HG02623 (cell line): Measurements from ENCODE around the gene USP31.
"Not testable (repeated sequence)": the region's sequence is repeated elsewhere in the genome, so short reads cannot be mapped to it uniquely, and the experiment has no call there.

Experiments
- ATAC-seq: cut with Tn5 transposase; IDR thresholded peaks from one replicate; pipeline ENCODE4 v1.9.1; 2021; ENCODE audit warnings: moderate library complexity; ENCODE audit not compliant: unreplicated experiment

Gene USP31

GRCh38 chr16:23160574-23160973, 11.3 kb upstream of the USP31 start:
- ATAC-seq: no peak

DNA sequence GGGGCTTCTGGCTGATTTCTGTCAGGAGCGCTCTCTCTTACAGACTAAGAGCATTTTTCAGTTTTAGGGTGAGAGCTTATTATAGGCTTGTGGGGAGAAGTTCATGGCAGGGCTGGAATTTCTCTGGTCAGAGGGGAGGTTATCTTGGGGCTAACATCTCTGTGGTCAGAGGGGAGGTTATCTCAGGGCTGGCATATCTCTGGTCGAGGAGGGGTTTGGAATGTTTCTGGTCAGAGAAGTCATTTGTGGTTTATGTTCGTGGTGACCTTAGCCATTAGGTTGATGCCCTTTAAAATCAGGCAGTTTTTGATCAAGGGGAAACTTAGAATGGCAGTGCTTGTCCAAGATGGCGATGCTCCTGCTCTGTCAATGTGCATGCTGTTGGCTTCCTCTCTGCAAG, 10.8 kb upstream of the USP31 start:
- ATAC-seq: no peak

DNA sequence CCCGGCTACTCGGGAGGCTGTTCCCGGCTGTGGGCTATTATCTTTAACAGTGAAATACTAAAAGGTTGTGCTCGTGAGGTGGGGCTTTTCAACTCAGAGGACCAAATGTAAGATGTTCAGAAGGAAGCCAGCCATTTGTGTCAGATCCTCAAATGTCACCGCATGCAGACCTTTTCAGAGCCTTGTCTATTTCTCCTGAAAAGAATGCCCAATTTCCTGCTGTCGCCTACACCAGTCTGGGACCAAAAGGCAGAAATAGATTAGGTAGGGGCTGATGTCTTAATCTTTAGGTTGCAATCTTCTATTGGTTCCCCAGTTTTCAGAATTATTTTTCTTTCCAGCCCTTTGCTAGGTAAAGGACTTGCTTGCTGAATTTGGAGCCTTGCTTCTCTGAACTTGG, 8.9 kb upstream of the USP31 start:
- ATAC-seq: no peak

- ATAC-seq: no peak
Observed at GRCh38 chr16:23156946-23157460, 7.8 kb upstream of the USP31 start.

DNA sequence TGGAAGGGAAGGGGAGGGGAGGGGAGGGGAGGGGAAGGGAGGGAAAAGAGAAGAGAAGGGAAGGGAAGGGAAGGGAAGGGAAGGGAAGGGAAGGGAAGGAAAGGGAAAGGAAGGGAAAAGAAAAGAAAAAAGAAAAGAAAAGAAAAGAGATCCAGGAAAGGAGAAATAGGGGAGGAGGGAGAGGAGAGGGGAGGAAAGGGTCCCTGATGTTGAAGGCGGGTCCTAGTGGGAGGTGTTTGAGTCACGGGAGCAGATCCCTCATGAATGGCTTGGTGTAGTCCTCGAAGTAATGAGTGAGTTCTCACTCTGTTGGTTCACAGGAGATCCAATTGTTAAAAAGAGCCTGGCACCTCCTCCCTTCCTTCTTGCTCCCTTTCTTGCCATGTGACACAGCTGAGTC, 6.9 kb upstream of the USP31 start:
- no peak for ATAC-seq

DNA sequence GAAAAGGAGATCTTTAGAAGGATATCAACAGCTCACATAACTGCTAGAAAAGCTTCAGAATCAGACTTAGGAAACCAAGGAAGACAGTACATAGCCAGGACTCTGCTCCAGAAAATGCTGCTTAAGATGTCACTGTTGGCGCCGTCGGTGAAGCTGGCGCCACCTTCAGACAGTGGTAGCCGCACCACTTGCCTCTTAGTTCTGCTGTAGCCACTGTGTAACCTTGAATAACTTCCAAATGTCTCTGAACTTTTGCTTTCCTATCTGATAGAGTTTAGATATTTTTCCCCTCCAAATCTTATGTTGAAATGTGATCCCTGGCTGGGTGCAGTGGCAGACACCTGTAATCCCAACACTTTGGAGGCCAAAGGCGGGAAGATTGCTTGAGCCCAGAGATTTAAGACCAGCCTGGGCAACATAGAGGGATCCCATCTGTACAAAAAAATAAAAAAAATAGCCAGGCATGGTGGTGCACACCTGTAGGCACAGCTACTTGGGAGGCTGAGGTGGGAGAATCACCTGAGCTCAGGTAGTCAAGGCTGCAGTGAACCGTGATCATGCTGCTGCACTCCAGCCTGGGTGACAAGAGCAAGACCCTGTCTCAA, 6.3 kb upstream of the USP31 start:
- no peak for ATAC-seq

DNA sequence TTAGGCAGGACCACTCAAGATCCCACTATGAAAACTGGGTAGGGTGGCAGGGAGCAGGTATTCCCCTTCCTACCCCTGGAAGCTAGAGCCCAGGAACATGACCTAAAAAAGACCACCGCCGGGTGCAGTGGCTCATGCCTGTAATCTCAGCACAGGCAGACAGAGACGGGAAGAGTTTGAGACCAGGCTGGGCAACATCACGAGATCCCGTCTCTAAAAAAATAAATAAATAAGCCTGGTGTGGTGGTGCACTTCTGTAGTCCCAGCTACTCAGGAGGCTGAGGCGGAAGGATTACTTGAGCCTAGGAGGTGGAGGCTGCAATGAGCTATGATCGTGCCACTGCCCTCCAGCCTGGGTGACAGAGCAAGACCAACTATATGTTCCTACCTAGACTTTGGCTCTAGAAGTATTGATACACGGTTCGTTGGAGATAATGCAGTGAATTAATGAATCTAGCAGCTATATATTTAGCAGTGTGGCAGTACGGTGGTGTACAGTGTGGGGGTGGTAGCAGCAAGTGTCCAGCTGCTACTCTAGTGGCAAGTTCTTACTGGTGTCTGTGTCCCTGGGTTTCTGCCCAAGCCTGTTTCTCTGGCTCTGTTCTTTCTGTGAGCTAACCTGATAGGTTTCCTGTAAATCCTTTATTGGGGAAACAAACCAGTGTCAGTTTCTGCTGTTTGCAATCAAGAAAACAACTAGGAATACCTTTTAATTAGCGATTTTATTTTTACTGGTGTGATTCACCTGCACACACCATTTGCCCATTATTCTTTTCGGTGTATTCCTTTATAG, 3.3 kb upstream of the USP31 start:
- ATAC-seq: no peak

- ATAC-seq: no peak
Observed at GRCh38 chr16:23149993-23150364, 727 bp upstream of the USP31 start.

GRCh38 chr16:23148513-23149266, 562 bp downstream of the USP31 start:
- peak; percentile 29 for ATAC-seq

DNA sequence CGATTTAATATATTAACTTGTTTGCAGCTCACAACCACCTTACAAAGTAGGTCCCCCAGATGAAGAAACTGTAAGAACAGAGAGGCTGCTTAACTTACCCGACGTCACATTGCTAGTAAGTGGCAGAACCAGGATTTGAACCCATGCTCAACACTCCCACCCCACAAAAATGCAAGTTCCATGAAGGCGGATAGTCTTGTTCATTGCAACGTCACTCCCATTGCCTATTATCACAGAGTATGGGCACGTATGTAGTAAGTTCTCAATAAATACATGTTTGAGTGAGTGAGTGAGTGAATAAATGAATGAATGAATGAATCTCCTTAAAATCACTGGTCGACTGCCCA, 1.1 kb downstream of the USP31 start:
- ATAC-seq: no peak

DNA sequence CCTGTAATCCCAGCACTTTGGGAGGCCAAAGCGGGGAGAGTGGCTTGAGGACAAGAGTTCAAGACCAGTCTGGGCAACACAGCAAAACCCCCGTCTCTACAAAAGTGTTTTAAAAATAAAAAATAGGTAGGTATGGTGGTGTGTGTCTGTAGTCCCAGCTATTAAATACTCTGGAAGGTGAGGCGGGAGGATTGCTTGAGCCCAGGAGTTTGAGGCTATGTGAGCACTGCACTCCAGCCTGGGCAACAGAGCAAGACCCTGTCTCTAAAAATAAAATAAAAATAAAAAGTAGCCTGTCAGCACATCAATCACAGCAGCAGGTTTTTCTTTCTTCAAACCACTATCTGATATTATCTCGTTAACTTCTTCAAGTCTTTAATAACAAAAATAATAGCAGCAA, 1.6 kb downstream of the USP31 start:
- no peak for ATAC-seq

DNA sequence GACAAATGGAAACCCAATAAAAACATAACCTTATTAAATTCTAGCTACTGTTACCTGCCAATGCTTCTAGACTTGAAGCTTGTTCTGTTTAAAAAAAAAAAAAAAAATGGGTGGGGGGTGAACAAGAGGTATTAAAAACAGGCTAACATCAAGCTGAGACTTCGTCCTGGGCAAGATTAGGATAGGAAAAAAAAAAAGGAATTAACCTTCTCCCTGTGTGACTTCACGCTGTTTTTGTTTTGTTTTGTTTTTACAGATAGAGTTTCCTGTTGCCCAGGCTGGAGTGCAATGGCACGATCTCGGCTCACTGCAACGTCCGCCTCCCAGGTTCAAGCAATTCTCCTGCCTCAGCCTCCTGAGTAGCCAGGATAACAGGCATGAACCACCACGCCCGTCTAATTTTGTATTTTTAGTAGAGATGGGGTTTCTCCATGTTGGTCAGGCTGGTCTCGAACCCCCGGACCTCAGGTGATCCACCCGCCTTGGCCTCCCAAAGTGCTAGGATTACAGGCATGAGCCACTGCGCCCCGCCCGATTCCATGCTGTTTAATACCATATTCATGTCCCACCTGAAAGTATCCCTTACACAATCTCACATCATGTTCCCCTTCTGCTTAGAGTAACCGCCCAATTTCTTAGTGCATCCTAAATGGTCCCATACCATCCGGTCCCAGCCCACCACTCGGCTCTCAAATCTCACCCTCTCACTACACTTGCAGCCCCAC, 2.2 kb downstream of the USP31 start:
- ATAC-seq: no peak

- ATAC-seq: no peak
Observed at GRCh38 chr16:23145608-23146007, 3.6 kb downstream of the USP31 start.

- ATAC-seq: no peak
Observed at GRCh38 chr16:23145186-23145585, 4.1 kb downstream of the USP31 start.

DNA sequence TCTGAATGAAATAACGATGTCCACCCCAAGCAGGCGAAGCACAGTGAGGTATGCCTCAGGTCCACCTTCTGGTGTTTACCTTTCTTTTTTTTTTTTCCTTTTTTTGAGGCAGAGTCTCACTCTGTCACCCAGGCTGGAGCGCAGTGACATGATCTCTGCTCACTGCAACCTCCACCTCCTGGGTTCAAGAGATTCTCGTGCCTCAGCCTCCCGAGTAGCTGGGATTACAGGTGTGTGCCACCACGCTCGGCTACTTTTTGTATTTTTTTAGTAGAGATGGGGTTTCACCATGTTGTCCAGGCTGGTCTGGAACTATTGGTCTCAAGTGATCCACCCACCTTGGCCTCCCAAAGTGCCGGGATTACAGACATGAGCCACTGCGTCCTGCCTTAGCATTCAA, 4.9 kb downstream of the USP31 start:
- not testable (repeated sequence) for ATAC-seq

DNA sequence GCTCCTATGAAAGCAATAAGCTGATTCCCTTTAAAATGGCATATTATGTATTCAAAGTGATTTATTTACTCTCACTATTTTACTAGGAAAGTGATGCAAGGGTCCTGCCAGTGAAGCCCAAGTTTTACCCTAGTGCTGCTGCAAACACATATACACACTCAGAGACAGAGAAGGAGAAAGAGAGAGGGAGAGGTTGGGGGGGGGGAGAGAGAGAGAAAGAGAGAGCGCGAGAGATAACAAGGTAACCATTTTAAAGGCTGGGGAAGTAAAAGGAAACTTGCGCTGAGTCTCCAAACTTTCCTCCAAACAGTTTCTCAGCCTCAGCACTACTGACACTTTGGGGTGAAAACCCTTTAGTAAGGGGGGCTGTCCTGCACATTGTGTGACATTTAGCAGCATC, 5.9 kb downstream of the USP31 start:
- no peak for ATAC-seq

- ATAC-seq: no peak
Observed at GRCh38 chr16:23141959-23142740, 7.1 kb downstream of the USP31 start.

GRCh38 chr16:23141500-23141899, 7.8 kb downstream of the USP31 start:
- no peak for ATAC-seq

- ATAC-seq: no peak
Observed at GRCh38 chr16:23141033-23141432, 8.2 kb downstream of the USP31 start.

DNA sequence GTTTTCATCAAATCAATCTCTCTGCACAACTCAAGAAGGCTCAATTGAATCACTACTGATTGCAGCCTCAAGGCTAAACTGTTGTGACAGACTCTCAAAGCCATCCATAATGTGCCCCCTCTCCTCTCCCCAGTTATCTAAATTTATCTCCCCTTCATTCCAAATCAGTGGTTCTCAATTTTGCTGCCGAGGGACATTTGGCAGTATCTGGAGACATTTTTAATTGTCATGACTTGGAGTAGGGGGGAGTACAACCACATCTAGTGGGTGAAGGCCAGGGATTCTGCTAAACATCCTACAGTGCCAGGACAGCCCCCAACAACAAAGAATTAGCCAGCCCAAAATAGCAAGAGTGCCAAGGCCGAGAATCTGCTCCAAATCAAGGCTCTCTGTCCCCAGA, 9.1 kb downstream of the USP31 start:
- no peak for ATAC-seq

DNA sequence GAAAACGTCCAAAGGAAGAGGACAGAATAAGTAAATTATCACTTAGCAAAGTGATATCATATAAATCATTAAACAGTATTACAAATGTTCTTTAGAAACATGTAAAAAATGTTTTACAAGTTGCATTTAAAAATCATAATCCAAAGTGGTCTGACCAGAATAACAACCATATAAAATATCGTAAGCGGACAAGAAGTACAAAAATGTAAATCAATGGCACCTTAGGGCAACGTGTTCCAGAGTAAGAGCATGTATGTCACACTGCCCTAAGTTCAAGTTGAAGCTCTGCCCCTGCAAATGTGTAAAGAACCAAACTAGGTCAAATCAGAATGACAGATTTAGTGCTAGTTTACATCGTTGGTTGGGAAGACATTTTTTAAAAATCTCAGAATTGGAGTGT, 11.4 kb downstream of the USP31 start:
- ATAC-seq: no peak
